ENCODE results near the gene KLHL12. TPM values are rescaled to one million over a fixed set of nuclear protein-coding genes. Genes with fewer than 3 reads are reported as not detected.
"Not testable (repeated sequence)": the region's sequence is repeated elsewhere in the genome, so short reads cannot be mapped to it uniquely, and the experiment has no call there.

Gene KLHL12
- total RNA-seq, 4 donors from 2014 or later: 15.3 to 23.4 (median 20.8) TPM

- no peaks in the 10 kb centered on the region for H3K4me1 ChIP-seq
These were observed 8.8 kb upstream of the KLHL12 start for GRCh38 chr1:202935844-202936243.

GRCh38 chr1:202934755-202935154 lies 7.7 kb upstream of the KLHL12 start:
- Histone ChIP-seq H3K9me3 (peaks cover 0 to 8% (median 0%) of the 10 kb centered on the region in 4 donors), H3K27ac (no peak overlapping the region), H3K4me1 (no peaks in the 10 kb centered on the region), H3K36me3 (peaks cover 0 to 4% (median 0%) of the 10 kb centered on the region in 3 donors), H3K27me3 (no peaks in the 10 kb centered on the region), H3K4me3 (no peak overlapping the region)
- TF ChIP-seq POLR2A (IDR thresholded peaks at IDR 0.05) (no peak), EP300 (IDR thresholded peaks at IDR 0.05) (no peak), CTCF (IDR thresholded peaks at IDR 0.05) (no peak)
- DNase-seq (ENCODE audit: low spot score in 2 of 2): no peak
- WGBS, 2 donors: 85 to 94% methylated on average over 3 of the region's 3 CpGs

More at GRCh38 chr1:202935844-202936243, 8.8 kb upstream of the KLHL12 start:
- H3K27ac ChIP-seq: no peak overlapping the region
- H3K4me3 ChIP-seq: no peak overlapping the region
- TF ChIP-seq EP300 (IDR thresholded peaks at IDR 0.05): no peak
- no peak for TF ChIP-seq POLR2A (IDR thresholded peaks at IDR 0.05)
- no peak for TF ChIP-seq CTCF (IDR thresholded peaks at IDR 0.05)
- no peak for DNase-seq (ENCODE audit: low spot score in 2 of 2)
- H3K36me3 ChIP-seq: peaks cover 0 to 15% (median 1%) of the 10 kb centered on the region in 3 donors
- WGBS, 2 donors: 71 to 73% methylated on average over 3 of the region's 3 CpGs
- H3K9me3 ChIP-seq: peaks cover 0 to 8% (median 0%) of the 10 kb centered on the region in 4 donors
- H3K27me3 ChIP-seq: no peaks in the 10 kb centered on the region

- no peak for DNase-seq (ENCODE audit: low spot score in 2 of 2)
- no peak overlapping the region for H3K4me3 ChIP-seq
These were observed 5.4 kb upstream of the KLHL12 start for GRCh38 chr1:202932476-202932875.

GRCh38 chr1:202923533-202923932 lies 3.5 kb downstream of the KLHL12 start:
- H3K4me1 ChIP-seq: peaks cover 0 to 45% (median 3%) of the 10 kb centered on the region in 4 donors
- WGBS, 2 donors: 85 to 92% methylated on average over 3 of the region's 3 CpGs
- no peak overlapping the region for H3K4me3 ChIP-seq
- no peak for DNase-seq (ENCODE audit: low spot score in 2 of 2)
- H3K36me3 ChIP-seq: peaks cover 0 to 36% (median 0%) of the 10 kb centered on the region in 3 donors
- no peaks in the 10 kb centered on the region for H3K27me3 ChIP-seq
- TF ChIP-seq CTCF (IDR thresholded peaks at IDR 0.05) (no peak), EP300 (IDR thresholded peaks at IDR 0.05) (no peak), POLR2A (IDR thresholded peaks at IDR 0.05) (no peak)
- no peaks in the 10 kb centered on the region for H3K9me3 ChIP-seq
- H3K27ac ChIP-seq: no peak overlapping the region

More at GRCh38 chr1:202932476-202932875, 5.4 kb upstream of the KLHL12 start:
- TF ChIP-seq CTCF (IDR thresholded peaks at IDR 0.05) (no peak), POLR2A (IDR thresholded peaks at IDR 0.05) (no peak), EP300 (IDR thresholded peaks at IDR 0.05) (no peak)
- H3K36me3 ChIP-seq: no peaks in the 10 kb centered on the region
- WGBS, 2 donors: 92 to 97% methylated on average over 2 of the region's 2 CpGs
- no peaks in the 10 kb centered on the region for H3K27me3 ChIP-seq
- peaks cover 0 to 3% (median 0%) of the 10 kb centered on the region in 4 donors for H3K4me1 ChIP-seq
- H3K9me3 ChIP-seq: peaks cover 0 to 8% (median 0%) of the 10 kb centered on the region in 4 donors
- no peak overlapping the region for H3K27ac ChIP-seq

- Histone ChIP-seq H3K36me3 (peaks cover 0 to 74% (median 12%) of the 10 kb centered on the region in 3 donors), H3K27ac (no peak overlapping the region)
- no peak for TF ChIP-seq EP300 (IDR thresholded peaks at IDR 0.05)
These were observed 7.4 kb downstream of the KLHL12 start for GRCh38 chr1:202919615-202920014.

GRCh38 chr1:202915146-202915545 lies 11.9 kb downstream of the KLHL12 start:
- Histone ChIP-seq H3K36me3 (peaks cover 0 to 97% (median 18%) of the 10 kb centered on the region in 3 donors), H3K27me3 (no peaks in the 10 kb centered on the region), H3K4me3 (no peak overlapping the region), H3K4me1 (no peaks in the 10 kb centered on the region), H3K27ac (no peak overlapping the region), H3K9me3 (no peaks in the 10 kb centered on the region)
- DNase-seq (ENCODE audit: low spot score in 2 of 2): no peak
- TF ChIP-seq POLR2A (IDR thresholded peaks at IDR 0.05): no peak
- TF ChIP-seq CTCF (IDR thresholded peaks at IDR 0.05): no peak
- no peak for TF ChIP-seq EP300 (IDR thresholded peaks at IDR 0.05)

More at GRCh38 chr1:202919615-202920014, 7.4 kb downstream of the KLHL12 start:
- no peak for DNase-seq (ENCODE audit: low spot score in 2 of 2)
- Histone ChIP-seq H3K27me3 (no peaks in the 10 kb centered on the region), H3K9me3 (no peaks in the 10 kb centered on the region), H3K4me1 (peaks cover 0 to 22% (median 0%) of the 10 kb centered on the region in 4 donors), H3K4me3 (no peak overlapping the region)

- DNase-seq (ENCODE audit: low spot score in 2 of 2); H3K4me1 ChIP-seq; H3K4me3 ChIP-seq; H3K27me3 ChIP-seq; H3K9me3 ChIP-seq; H3K27ac ChIP-seq: not testable (repeated sequence)
- WGBS, 2 donors: 91 to 96% methylated on average over 4 of the region's 4 CpGs
- peaks cover 0 to 99% (median 26%) of the 10 kb centered on the region in 3 donors for H3K36me3 ChIP-seq
These were observed 14.6 kb downstream of the KLHL12 start for GRCh38 chr1:202912476-202912875.

Measured in tibial nerve (tissue), 4 donors.